Neural cell (in vitro differentiated cells): Measurements from ENCODE around the gene IVNS1ABP. TPM values are rescaled to one million over a fixed set of nuclear protein-coding genes. Genes with fewer than 3 reads are reported as not detected.

Experiments
- H2AFZ ChIP-seq: fragments of 200-600, 300-800 bp; sonication (generic), shearing (Covaris generic); 2 replicates; pipeline ENCODE4 v1.6.0; 2014; ENCODE audit warnings: low read depth, mild to moderate bottlenecking, antibody characterized with exemption, low read length, moderate library complexity
- H3F3A ChIP-seq: fragments of 200-600 bp; shearing (Covaris generic); 2 replicates; pipeline ENCODE4 v1.6.1; 2016; ENCODE audit warnings: mild to moderate bottlenecking, moderate library complexity, mixed read lengths, antibody characterized with exemption, low read length; ENCODE audit not compliant: insufficient read depth, poor library complexity, severe bottlenecking
- H3K27ac ChIP-seq: fragments of 200-600, 300-800 bp; sonication (generic), shearing (Covaris generic); 2 replicates; pipeline ENCODE4 v1.5.1; 2014; ENCODE audit warnings: mild to moderate bottlenecking, low read length, moderate library complexity
- H3K27me3 ChIP-seq: fragments of 300-800, 200-600 bp; sonication (generic), shearing (Covaris generic); 2 replicates; pipeline ENCODE4 v1.6.0; 2014; ENCODE audit warnings: mild to moderate bottlenecking, low read depth, low read length, moderate library complexity; ENCODE audit not compliant: insufficient read depth
- H3K36me3 ChIP-seq: fragments of 300-800, 200-600 bp; sonication (generic), shearing (Covaris generic); 2 replicates; pipeline ENCODE4 v1.5.1; 2014; ENCODE audit warnings: mild to moderate bottlenecking, antibody characterized with exemption, low read length, moderate library complexity; ENCODE audit not compliant: insufficient read depth
- H3K4me2 ChIP-seq: fragments of 300-800, 200-600 bp; sonication (generic), shearing (Covaris generic); 2 replicates; pipeline ENCODE4 v1.6.0; 2014; ENCODE audit warnings: mild to moderate bottlenecking, low read length
- H3K4me3 ChIP-seq: fragments of 300-800, 200-600 bp; sonication (generic), shearing (Covaris generic); 2 replicates; pipeline ENCODE4 v1.5.1; 2014; ENCODE audit warnings: mild to moderate bottlenecking, low read length, moderate library complexity
- H3K79me2 ChIP-seq: fragments of 200-600 bp; shearing (Covaris generic); replicated peaks from 2 replicates; pipeline ENCODE4 v1.6.0; 2014; ENCODE audit warnings: mild to moderate bottlenecking, low read length, moderate library complexity; ENCODE audit not compliant: insufficient read depth
- H3K9ac ChIP-seq: fragments of 300-800, 200-600 bp; sonication (generic), shearing (Covaris generic); 2 replicates; pipeline ENCODE4 v1.6.1; 2016; ENCODE audit warnings: mild to moderate bottlenecking, low read length, mixed read lengths
- H3K9me2 ChIP-seq: fragments of 200-600 bp; shearing (Covaris generic); 2 replicates; pipeline ENCODE4 v1.6.1; 2016; ENCODE audit warnings: mild to moderate bottlenecking, low read length, mixed read lengths; ENCODE audit not compliant: insufficient read depth
- H3K9me3 ChIP-seq: fragments of 200-600, 300-800 bp; sonication (generic), shearing (Covaris generic); 2 replicates; pipeline ENCODE4 v1.6.1; 2016; ENCODE audit warnings: mild to moderate bottlenecking, mixed run types, low read length, moderate library complexity, mixed read lengths
- H4K20me1 ChIP-seq: fragments of 200-600 bp; shearing (Covaris generic); 2 replicates; pipeline ENCODE4 v1.6.1; 2016; ENCODE audit warnings: mild to moderate bottlenecking, mixed run types; ENCODE audit not compliant: insufficient read depth
- CTCF ChIP-seq: fragments of 450-650 bp; IDR thresholded peaks from 2 replicates; pipeline ENCODE4 v1.5.1; 2014; ENCODE audit warnings: antibody characterized with exemption, mild to moderate bottlenecking, moderate library complexity; ENCODE audit not compliant: poor library complexity, severe bottlenecking
- EP300 ChIP-seq: fragments of 450-650 bp; conservative IDR thresholded peaks from 2 replicates; pipeline ENCODE4 v1.6.1; 2014; ENCODE audit warnings: antibody characterized with exemption, mild to moderate bottlenecking, moderate library complexity; ENCODE audit not compliant: poor library complexity, severe bottlenecking
- EZH2 ChIP-seq: fragments of 200-600, 300-800 bp; shearing (Covaris generic), sonication (generic); IDR thresholded peaks from 2 replicates; pipeline ENCODE4 v1.6.1; 2014; ENCODE audit warnings: antibody characterized with exemption, low read length, borderline replicate concordance, mild to moderate bottlenecking; ENCODE audit not compliant: insufficient read depth, poor library complexity, severe bottlenecking
- MXI1 ChIP-seq: fragments of 450-650 bp; conservative IDR thresholded peaks from 2 replicates; pipeline ENCODE4 v1.6.1; 2014; ENCODE audit warnings: antibody characterized with exemption, mild to moderate bottlenecking; ENCODE audit not compliant: poor library complexity, severe bottlenecking
- POLR2AphosphoS5 ChIP-seq: IDR thresholded peaks from 2 replicates; pipeline ENCODE4 v1.6.1; 2012
- RAD21 ChIP-seq: fragments of 450-650 bp; conservative IDR thresholded peaks from 2 replicates; pipeline ENCODE4 v1.6.1; 2014; ENCODE audit warnings: antibody characterized with exemption, mild to moderate bottlenecking, moderate library complexity
- REST ChIP-seq: IDR thresholded peaks from 2 replicates; pipeline ENCODE4 v1.6.1; 2012; ENCODE audit warnings: borderline replicate concordance
- SMC3 ChIP-seq: fragments of 450-650 bp; conservative IDR thresholded peaks from 2 replicates; pipeline ENCODE4 v1.6.1; 2014; ENCODE audit warnings: antibody characterized with exemption, mild to moderate bottlenecking, moderate library complexity; ENCODE audit not compliant: poor library complexity
- TAF1 ChIP-seq: IDR thresholded peaks from 2 replicates; pipeline ENCODE4 v1.6.1; 2012; ENCODE audit warnings: low read depth
- polyA plus RNA-seq: library from polyadenylated mRNA; depleted of rRNA; stranded (reverse); fragments of >200 nt; gene quantifications from 2 replicates; pipeline ENCODE4 v1.2.3, GENCODE V29; 2014

Gene IVNS1ABP
- polyA plus RNA-seq, 1 donor from 2014 or later: 208 TPM

DNA sequence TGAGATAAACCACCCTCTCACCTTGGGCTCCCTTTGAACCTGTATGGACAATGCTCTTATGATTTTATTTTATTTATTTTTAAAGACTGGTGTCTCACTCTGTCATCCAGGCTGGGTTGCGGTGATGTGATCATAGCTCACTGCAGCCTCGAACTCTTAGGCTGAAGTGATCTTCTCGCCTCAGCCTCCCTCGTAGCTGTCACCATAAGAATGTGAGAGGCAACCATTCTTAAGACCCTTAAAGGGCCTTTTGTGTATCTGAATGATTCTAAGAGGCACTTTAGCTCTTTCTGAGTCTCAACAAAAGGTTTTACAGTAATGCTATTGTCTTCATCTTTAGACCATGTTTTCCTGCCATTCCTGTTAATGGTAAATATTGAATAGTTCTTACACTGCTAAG is 67.0 kb downstream of the IVNS1ABP start:
- TF ChIP-seq RAD21 (no peak), EP300 (no peak), TAF1 (no peak), SMC3 (no peak), POLR2AphosphoS5 (no peak), MXI1 (no peak), EZH2 (no peak), CTCF (no peak), REST (no peak)
- no peaks in the 10 kb centered on the region for H3K36me3 ChIP-seq
- no peak overlapping the region for H3K9ac ChIP-seq
- no peak overlapping the region for H3K27ac ChIP-seq
- H2AFZ ChIP-seq: no peak overlapping the region
- H3F3A ChIP-seq: no peaks in the 10 kb centered on the region
- H3K9me3 ChIP-seq: no peaks in the 10 kb centered on the region
- no peak overlapping the region for H3K4me3 ChIP-seq
- no peaks in the 10 kb centered on the region for H3K27me3 ChIP-seq
- H3K4me2 ChIP-seq: no peak overlapping the region
- H4K20me1 ChIP-seq: no peaks in the 10 kb centered on the region
- H3K9me2 ChIP-seq: no peaks in the 10 kb centered on the region
- no peaks in the 10 kb centered on the region for H3K79me2 ChIP-seq

GRCh38 chr1:185249563-185249962 is 67.5 kb downstream of the IVNS1ABP start:
- H3K79me2 ChIP-seq: no peaks in the 10 kb centered on the region
- TF ChIP-seq POLR2AphosphoS5 (no peak), SMC3 (no peak), CTCF (no peak), TAF1 (no peak), REST (no peak), EP300 (no peak), MXI1 (no peak)
- no peak overlapping the region for H3K4me2 ChIP-seq
- no peak overlapping the region for H3K9ac ChIP-seq
- H3K36me3 ChIP-seq: no peaks in the 10 kb centered on the region
- H3F3A ChIP-seq: no peaks in the 10 kb centered on the region
- no peak overlapping the region for H3K4me3 ChIP-seq
- H3K27me3 ChIP-seq: no peaks in the 10 kb centered on the region
- H3K9me3 ChIP-seq: no peaks in the 10 kb centered on the region
- no peak overlapping the region for H2AFZ ChIP-seq
- no peaks in the 10 kb centered on the region for H4K20me1 ChIP-seq
- H3K9me2 ChIP-seq: no peaks in the 10 kb centered on the region
- no peak overlapping the region for H3K27ac ChIP-seq
